Smooth muscle cell (in vitro differentiated cells): ENCODE measurements around the gene KMT5C. TPM values are rescaled to one million over a fixed set of nuclear protein-coding genes. Genes with fewer than 3 reads are reported as not detected.

Experiments used
- DNase-seq: peaks from one replicate; lab custom pipeline; 2025; ENCODE audit not compliant: unreplicated experiment; lab: John Stamatoyannopoulos, UW
- H2AFZ ChIP-seq: fragments of 200-600 bp; sonication (generic); 2 replicates; pipeline ENCODE4 v1.6.0; 2016; ENCODE audit warnings: antibody characterized with exemption, low read depth, mild to moderate bottlenecking
- H3F3A ChIP-seq: fragments of 200-600 bp; sonication (generic); 2 replicates; pipeline ENCODE4 v1.6.0; 2017; ENCODE audit warnings: antibody characterized with exemption, low read depth
- H3K27ac ChIP-seq: fragments of 200-600 bp; sonication (generic); 2 replicates; pipeline ENCODE4 v1.5.1; 2016; ENCODE audit warnings: low read depth, mild to moderate bottlenecking
- H3K27me3 ChIP-seq: fragments of 200-600 bp; sonication (generic); 2 replicates; pipeline ENCODE4 v1.6.1; 2016; ENCODE audit warnings: low read depth, mild to moderate bottlenecking
- H3K36me3 ChIP-seq: fragments of 200-600 bp; sonication (generic); 2 replicates; pipeline ENCODE4 v1.5.1; 2016; ENCODE audit warnings: low read depth
- H3K4me1 ChIP-seq: fragments of 200-600 bp; sonication (generic); 2 replicates; pipeline ENCODE4 v1.5.1; 2016; ENCODE audit warnings: low read depth
- H3K4me2 ChIP-seq: fragments of 200-600 bp; sonication (generic); 2 replicates; pipeline ENCODE4 v1.6.0; 2016; ENCODE audit warnings: mild to moderate bottlenecking
- H3K4me3 ChIP-seq: fragments of 200-600 bp; sonication (generic); 2 replicates; pipeline ENCODE4 v1.5.1; 2016; ENCODE audit warnings: mild to moderate bottlenecking
- H3K79me2 ChIP-seq: fragments of 200-600 bp; sonication (generic); 2 replicates; pipeline ENCODE4 v1.6.0; 2016; ENCODE audit warnings: low read depth, mild to moderate bottlenecking
- H3K9ac ChIP-seq: fragments of 200-600 bp; sonication (generic); 2 replicates; pipeline ENCODE4 v1.6.0; 2016; ENCODE audit warnings: low read depth
- H3K9me3 ChIP-seq: fragments of 200-600 bp; sonication (generic); replicated peaks from 2 replicates; pipeline ENCODE4 v1.5.1; 2016; ENCODE audit warnings: low read depth
- H4K20me1 ChIP-seq: fragments of 200-600 bp; sonication (generic); 2 replicates; pipeline ENCODE4 v1.6.0; 2016; ENCODE audit warnings: low read depth
- CTCF ChIP-seq: fragments of 200-600 bp; sonication (generic); IDR thresholded peaks from 2 replicates; pipeline ENCODE4 v1.5.1; 2017; ENCODE audit warnings: borderline replicate concordance, mild to moderate bottlenecking, antibody characterized with exemption; ENCODE audit not compliant: insufficient read depth, poor library complexity, severe bottlenecking
- WGBS: methylation state at CpG from one replicate; pipeline ENCODE4 v1.1.7; 2016; ENCODE audit warnings: low lambda C conversion rate; 5-methylcytosine and 5-hydroxymethylcytosine counted together
- polyA plus RNA-seq: library from polyadenylated mRNA; unstranded; fragments of >200 nt; fragmentation: Nextera tagmentation; extraction: Ambion mirVana; gene quantifications from 2 replicates; pipeline ENCODE4 v1.2.1, GENCODE V29; 2016
- total RNA-seq: library from RNA; depleted of rRNA; stranded (reverse); fragments of >200 nt; gene quantifications from 2 replicates; pipeline ENCODE4 v1.2.3, GENCODE V29; 2014

KMT5C gene
- total and polyA plus RNA-seq, 2 experiments from 2014 or later: 23.2 to 26.1 TPM

- H4K20me1 ChIP-seq: no peaks in the 10 kb centered on the region
- H2AFZ ChIP-seq: no peak overlapping the region
- no peak overlapping the region for H3K4me2 ChIP-seq
- no peak for DNase-seq
- H3K36me3 ChIP-seq: no peaks in the 10 kb centered on the region
- TF ChIP-seq CTCF: no peak
- peaks cover 9% of the 10 kb centered on the region for H3K4me1 ChIP-seq
- H3K27ac ChIP-seq: no peak overlapping the region
- no peak overlapping the region for H3K4me3 ChIP-seq
- no peaks in the 10 kb centered on the region for H3K27me3 ChIP-seq
- H3F3A ChIP-seq: no peaks in the 10 kb centered on the region
- H3K9ac ChIP-seq: no peak overlapping the region
- 97% methylated on average over 11 of the region's 11 CpGs for WGBS
- no peaks in the 10 kb centered on the region for H3K79me2 ChIP-seq
- H3K9me3 ChIP-seq: no peaks in the 10 kb centered on the region
These were observed 36.2 kb upstream of the KMT5C start for GRCh38 chr19:55303477-55303876.

GRCh38 chr19:55304279-55304978 lies 35.2 kb upstream of the KMT5C start:
- no peak overlapping the region for H2AFZ ChIP-seq
- no peak overlapping the region for H3K4me2 ChIP-seq
- H3K27me3 ChIP-seq: no peaks in the 10 kb centered on the region
- no peaks in the 10 kb centered on the region for H3K36me3 ChIP-seq
- H3F3A ChIP-seq: no peaks in the 10 kb centered on the region
- H3K4me3 ChIP-seq: no peak overlapping the region
- DNase-seq: no peak
- no peaks in the 10 kb centered on the region for H4K20me1 ChIP-seq
- no peak overlapping the region for H3K9ac ChIP-seq
- no peak for TF ChIP-seq CTCF
- no peaks in the 10 kb centered on the region for H3K79me2 ChIP-seq
- WGBS: 96% methylated on average over 21 of the region's 39 CpGs
- H3K4me1 ChIP-seq: peaks cover 9% of the 10 kb centered on the region
- H3K9me3 ChIP-seq: no peaks in the 10 kb centered on the region
- no peak overlapping the region for H3K27ac ChIP-seq

- WGBS: 93% methylated on average over 14 of the region's 14 CpGs
- Histone ChIP-seq H3K4me1 (peaks cover 9% of the 10 kb centered on the region), H3F3A (no peaks in the 10 kb centered on the region), H3K79me2 (no peaks in the 10 kb centered on the region), H3K4me2 (no peak overlapping the region), H3K9ac (no peak overlapping the region), H3K4me3 (no peak overlapping the region), H3K27me3 (no peaks in the 10 kb centered on the region), H2AFZ (no peak overlapping the region), H3K9me3 (no peaks in the 10 kb centered on the region), H3K36me3 (no peaks in the 10 kb centered on the region), H4K20me1 (no peaks in the 10 kb centered on the region), H3K27ac (no peak overlapping the region)
- DNase-seq: no peak
- no peak for TF ChIP-seq CTCF
These were observed 34.7 kb upstream of the KMT5C start for GRCh38 chr19:55304980-55305379.

GRCh38 chr19:55305491-55305890 lies 34.2 kb upstream of the KMT5C start:
- Histone ChIP-seq H3K36me3 (no peaks in the 10 kb centered on the region), H3F3A (no peaks in the 10 kb centered on the region), H3K27me3 (no peaks in the 10 kb centered on the region), H3K9ac (no peak overlapping the region), H3K4me2 (no peak overlapping the region), H4K20me1 (no peaks in the 10 kb centered on the region), H3K27ac (no peak overlapping the region), H3K9me3 (no peaks in the 10 kb centered on the region), H3K4me1 (peaks cover 9% of the 10 kb centered on the region), H3K4me3 (no peak overlapping the region), H3K79me2 (no peaks in the 10 kb centered on the region), H2AFZ (no peak overlapping the region)
- WGBS: 93% methylated on average over 9 of the region's 9 CpGs
- DNase-seq: no peak
- no peak for TF ChIP-seq CTCF
